ENCODE data around the gene ATG7.

- TF ChIP-seq POLR2A (IDR thresholded peaks at IDR 0.05) (no peak), EP300 (IDR thresholded peaks at IDR 0.05) (no peak), CTCF (IDR thresholded peaks at IDR 0.05) (no peak)
Observed at GRCh38 chr3:11600501-11601282, 328.5 kb downstream of the ATG7 start.
